Fibroblast of the conjunctiva (primary cell): Measurements from ENCODE around the gene SH2D3A.
A peak's percentile ranks its signal among the peaks of the same experiment; 100 is the strongest.
"Not testable (repeated sequence)": the region's sequence is repeated elsewhere in the genome, so short reads cannot be mapped to it uniquely, and the experiment has no call there.

Experiments
- DNase-seq: peaks from one replicate; pipeline ENCODE4 v3.0.0-alpha.2; 2010; ENCODE audit warnings: low read depth

Gene SH2D3A

GRCh38 chr19:6761053-6761676 lies 6.1 kb downstream of the SH2D3A start:
- DNase-seq: no peak

GRCh38 chr19:6760606-6761005 lies 6.6 kb downstream of the SH2D3A start:
- DNase-seq: no peak

GRCh38 chr19:6754653-6755463 lies 12.4 kb downstream of the SH2D3A start:
- no peak for DNase-seq

- DNase-seq: no peak
Measured at GRCh38 chr19:6754136-6754535, 13.1 kb downstream of the SH2D3A start.

- DNase-seq: peak; percentile 55
Measured at GRCh38 chr19:6753178-6754031, 13.8 kb downstream of the SH2D3A start.

GRCh38 chr19:6752256-6753177 lies 14.7 kb downstream of the SH2D3A start:
- DNase-seq: no peak

GRCh38 chr19:6751189-6751588 lies 16.0 kb downstream of the SH2D3A start:
- DNase-seq: no peak

- DNase-seq: no peak
Measured at GRCh38 chr19:6750062-6750461, 17.2 kb downstream of the SH2D3A start.

- not testable (repeated sequence) for DNase-seq
Measured at GRCh38 chr19:6748543-6748942, 18.7 kb downstream of the SH2D3A start.

GRCh38 chr19:6745965-6746364 lies 21.3 kb downstream of the SH2D3A start:
- no peak for DNase-seq

GRCh38 chr19:6744381-6745301 lies 22.6 kb downstream of the SH2D3A start:
- DNase-seq: peak; percentile 76

- DNase-seq: no peak
Measured at GRCh38 chr19:6743714-6744380, 23.4 kb downstream of the SH2D3A start.

- DNase-seq: no peak
Measured at GRCh38 chr19:6743066-6743465, 24.2 kb downstream of the SH2D3A start.

GRCh38 chr19:6740589-6741343 lies 26.5 kb downstream of the SH2D3A start:
- no peak for DNase-seq

- DNase-seq: no peak
Measured at GRCh38 chr19:6739883-6740588, 27.2 kb downstream of the SH2D3A start.

GRCh38 chr19:6739390-6739882 lies 27.8 kb downstream of the SH2D3A start, which contains the start of gene TRIP10:
TSS of gene TRIP10 (plus strand) at chr19:6739680. CDS start at chr19:6739762, 82 bp downstream.
- peak; percentile 60 for DNase-seq

GRCh38 chr19:6738787-6739389 lies 28.3 kb downstream of the SH2D3A start:
- no peak for DNase-seq
